Tibial artery (tissue), 4 donors: Measurements from ENCODE around the gene TRIM33.
"Not testable (repeated sequence)": the region's sequence is repeated elsewhere in the genome, so short reads cannot be mapped to it uniquely, and the experiment has no call there.

Experiments used
- DNase-seq, 2 donors: peaks; one replicate each; pipeline ENCODE4 v3.0.0-alpha.2; 2019
- H3K27ac ChIP-seq, 2 donors: fragments of 200-600 bp; sonication (generic) in 1 of 2; 1 replicate in 1 of 2; 2 replicates in 1 of 2; pipeline ENCODE4 v1.5.1; 2018 to 2019; ENCODE audit warnings: mild to moderate bottlenecking in 1 of 2
- H3K27me3 ChIP-seq, 2 donors: fragments of 200-600 bp; sonication (generic) in 1 of 2; one replicate each; pipeline versions ENCODE4 v1.5.1 to v1.6.0; 2016 to 2019
- H3K36me3 ChIP-seq, 3 donors: fragments of 200-600 bp; sonication (generic) in 2 of 3; one replicate each; pipeline ENCODE4 v1.5.1; 2016 to 2019; ENCODE audit warnings: mild to moderate bottlenecking in 2 of 3
- H3K4me1 ChIP-seq, 4 donors: fragments of 200-600 bp; sonication (generic) in 2 of 4; 1 replicate in 3 of 4; 2 replicates in 1 of 4; pipeline ENCODE4 v1.5.1; 2016 to 2019
- H3K4me3 ChIP-seq, 2 donors: fragments of 200-600 bp; sonication (generic) in 1 of 2; 1 replicate in 1 of 2; 2 replicates in 1 of 2; pipeline ENCODE4 v1.5.1; 2018 to 2019; ENCODE audit warnings: mild to moderate bottlenecking in 2 of 2
- H3K9me3 ChIP-seq, 3 donors: fragments of 200-600 bp; sonication (generic) in 1 of 3; one replicate each; pipeline ENCODE4 v1.5.1; 2016 to 2019
- CTCF ChIP-seq, 2 experiments: fragments of 200-600 bp in 1 of 2; fragments of 450-650 bp in 1 of 2; IDR thresholded peaks; one replicate each; pipeline ENCODE4 v1.5.1; 2017 to 2019; ENCODE audit warnings: antibody characterized with exemption in 2 of 2, mild to moderate bottlenecking in 1 of 2, moderate library complexity in 1 of 2
- intact Hi-C: fragments of 100-400 bp; cut with DNase I; formaldehyde crosslinking; loops from one replicate; pipeline ENCODE4 v1.15.0; 2023; ENCODE audit warnings: low total_unique reads

Gene TRIM33

GRCh38 chr1:114379987-114380386 lies 131.0 kb downstream of the TRIM33 start:
- no peaks in the 10 kb centered on the region for H3K4me1 ChIP-seq
- peaks cover under 1 to 14% (median 5%) of the 10 kb centered on the region in 3 donors for H3K9me3 ChIP-seq
- no peak for TF ChIP-seq CTCF (IDR thresholded peaks at IDR 0.05)
- H3K36me3 ChIP-seq = no peaks in the 10 kb centered on the region
- H3K4me3 ChIP-seq = no peak overlapping the region
- no peak for DNase-seq
- no peaks in the 10 kb centered on the region for H3K27me3 ChIP-seq
- H3K27ac ChIP-seq = no peak overlapping the region
- intact Hi-C loops = no loop called here

GRCh38 chr1:114379358-114379757 lies 131.6 kb downstream of the TRIM33 start:
- Histone ChIP-seq H3K9me3 (peaks cover under 1 to 8% (median under 1%) of the 10 kb centered on the region in 3 donors), H3K4me3 (no peak overlapping the region), H3K4me1 (no peaks in the 10 kb centered on the region), H3K36me3 (no peaks in the 10 kb centered on the region), H3K27me3 (no peaks in the 10 kb centered on the region), H3K27ac (no peak overlapping the region)
- TF ChIP-seq CTCF (IDR thresholded peaks at IDR 0.05) = no peak
- DNase-seq = no peak
- intact Hi-C loops = no loop called here

GRCh38 chr1:114377356-114377755 lies 133.6 kb downstream of the TRIM33 start:
- no peak for DNase-seq
- no peaks in the 10 kb centered on the region for H3K36me3 ChIP-seq
- H3K4me1 ChIP-seq = peaks cover 0 to 6% (median 0%) of the 10 kb centered on the region in 4 donors
- H3K4me3 ChIP-seq = no peak overlapping the region
- no peak overlapping the region for H3K27ac ChIP-seq
- H3K27me3 ChIP-seq = no peaks in the 10 kb centered on the region
- TF ChIP-seq CTCF (IDR thresholded peaks at IDR 0.05) = no peak
- intact Hi-C loops = no loop called here
- peaks cover 0 to 3% (median 0%) of the 10 kb centered on the region in 3 donors for H3K9me3 ChIP-seq

GRCh38 chr1:114369930-114370329 lies 141.1 kb downstream of the TRIM33 start:
- H3K27ac ChIP-seq = peak overlapping the region; percentile 78 to 83
- peaks cover 0 to 3% (median 0%) of the 10 kb centered on the region in 3 donors for H3K9me3 ChIP-seq
- intact Hi-C loops = no loop called here
- no peak for TF ChIP-seq CTCF (IDR thresholded peaks at IDR 0.05)
- no peaks in the 10 kb centered on the region for H3K36me3 ChIP-seq
- H3K4me1 ChIP-seq = peaks cover 0 to 53% (median 13%) of the 10 kb centered on the region in 4 donors
- H3K27me3 ChIP-seq = no peaks in the 10 kb centered on the region
- no peak overlapping the region for H3K4me3 ChIP-seq
- no peak for DNase-seq

GRCh38 chr1:114369266-114369919 lies 141.6 kb downstream of the TRIM33 start:
- intact Hi-C loops = not testable (repeated sequence)
- peak overlapping the region; percentile 78 to 83 for H3K27ac ChIP-seq

GRCh38 chr1:114368560-114369255 lies 142.3 kb downstream of the TRIM33 start:
- DNase-seq = no peak
- intact Hi-C loops = no loop called here
- Histone ChIP-seq H3K4me3 (no peak overlapping the region), H3K9me3 (peaks cover 0 to 7% (median 4%) of the 10 kb centered on the region in 3 donors), H3K36me3 (no peaks in the 10 kb centered on the region), H3K27ac (peak overlapping the region; percentile 78 to 83), H3K4me1 (peaks cover 0 to 53% (median 13%) of the 10 kb centered on the region in 4 donors), H3K27me3 (no peaks in the 10 kb centered on the region)
- no peak for TF ChIP-seq CTCF (IDR thresholded peaks at IDR 0.05)

More at GRCh38 chr1:114369266-114369919, 141.6 kb downstream of the TRIM33 start:
- not testable (repeated sequence) for H3K9me3 ChIP-seq, H3K4me3 ChIP-seq, H3K27me3 ChIP-seq, DNase-seq, H3K36me3 ChIP-seq
- H3K4me1 ChIP-seq = peaks cover 0 to 53% (median 13%) of the 10 kb centered on the region in 4 donors
